Breast epithelium (tissue), 3 donors: ENCODE data around the gene TNNI3K.

Source experiments
- CTCF ChIP-seq, 3 donors: fragments of 450-650 bp; IDR thresholded peaks; one replicate each; pipeline ENCODE4 v1.5.1; 2016 to 2017; ENCODE audit warnings: antibody characterized with exemption in 3 of 3, mild to moderate bottlenecking in 3 of 3, moderate library complexity in 3 of 3
- POLR2A ChIP-seq: fragments of 450-650 bp; IDR thresholded peaks from one replicate; pipeline ENCODE4 v1.6.1; 2016; ENCODE audit warnings: antibody characterized with exemption, mild to moderate bottlenecking, moderate library complexity
- POLR2AphosphoS5 ChIP-seq, 3 donors: sonication (generic); formaldehyde crosslinking; IDR thresholded peaks; one replicate each; pipeline ENCODE4 v1.6.1; 2017; ENCODE audit warnings: antibody characterized with exemption in 3 of 3

- TF ChIP-seq CTCF (IDR thresholded peaks at IDR 0.05) (no peak), POLR2A (no peak), POLR2AphosphoS5 (IDR thresholded peaks at IDR 0.05) (no peak)
Observed at GRCh38 chr1:74587888-74588287, 352.7 kb downstream of the TNNI3K start.
